A549 (cell line): ENCODE results near the gene TMEM179B.

Experiments used
- CEBPB ChIP-seq, 2 experiments: fragments of >200 bp in 1 of 2; sonication (Bioruptor Twin) in 1 of 2; formaldehyde crosslinking in 1 of 2; IDR thresholded peaks; 2 replicates each; pipeline ENCODE4 v1.6.1; 2012 to 2016
- CHD4 ChIP-seq: fragments of 200-600 bp; sonication (generic); IDR thresholded peaks from 2 replicates; pipeline ENCODE4 v1.6.1; 2016; ENCODE audit warnings: antibody characterized with exemption, mild to moderate bottlenecking, borderline replicate concordance
- EP300 ChIP-seq, 2 experiments: fragments of >200 bp; sonication (Bioruptor Twin); formaldehyde crosslinking; IDR thresholded peaks; 2 replicates in 1 of 2; 3 replicates in 1 of 2; pipeline ENCODE4 v1.6.1; 2016 to 2017
- GATA3 ChIP-seq: IDR thresholded peaks from 2 replicates; pipeline ENCODE4 v1.6.1; 2012; ENCODE audit warnings: borderline replicate concordance
- HDAC2 ChIP-seq: fragments of 200-600 bp; sonication (generic); IDR thresholded peaks from 2 replicates; pipeline ENCODE4 v1.6.1; 2016
- MYC ChIP-seq: IDR thresholded peaks from 2 replicates; pipeline ENCODE4 v1.6.1; 2012; ENCODE audit warnings: mild to moderate bottlenecking, inconsistent platforms, low read length, improper control_type of control experiment, borderline replicate concordance
- SREBF2 ChIP-seq: fragments of 450-650 bp; IDR thresholded peaks from 2 replicates; pipeline ENCODE4 v1.6.1; 2014; ENCODE audit warnings: mild to moderate bottlenecking, moderate library complexity
- USF2 ChIP-seq: fragments of 450-650 bp; IDR thresholded peaks from 2 replicates; pipeline ENCODE4 v1.6.1; 2014; ENCODE audit warnings: antibody characterized with exemption
- ZFP36 ChIP-seq: fragments of 450-650 bp; IDR thresholded peaks from 2 replicates; pipeline ENCODE4 v1.6.1; 2014; ENCODE audit warnings: borderline replicate concordance; ENCODE audit not compliant: partially characterized antibody
- TF ChIP-seq, protein P1 (sequence below): fragments of >200 bp; sonication (Bioruptor Twin); formaldehyde crosslinking; IDR thresholded peaks from 3 replicates; pipeline ENCODE4 v1.5.1; 2016
- TF ChIP-seq, protein P2 (sequence below): fragments of 200-600 bp; sonication (generic); IDR thresholded peaks from 2 replicates; pipeline ENCODE4 v1.6.1; 2016; ENCODE audit warnings: antibody characterized with exemption, mild to moderate bottlenecking, moderate library complexity

GRCh38 chr11:62752994-62753735, 34.0 kb upstream of the TMEM179B start:
- TF ChIP-seq HDAC2 (no peak), USF2 (no peak), CEBPB (IDR thresholded peaks at IDR 0.05) (no peak), EP300 (IDR thresholded peaks at IDR 0.05) (no peak), ZFP36 (no peak), MYC (no peak), GATA3 (no peak), CHD4 (no peak), SREBF2 (no peak)
- TF ChIP-seq, protein P1, sequence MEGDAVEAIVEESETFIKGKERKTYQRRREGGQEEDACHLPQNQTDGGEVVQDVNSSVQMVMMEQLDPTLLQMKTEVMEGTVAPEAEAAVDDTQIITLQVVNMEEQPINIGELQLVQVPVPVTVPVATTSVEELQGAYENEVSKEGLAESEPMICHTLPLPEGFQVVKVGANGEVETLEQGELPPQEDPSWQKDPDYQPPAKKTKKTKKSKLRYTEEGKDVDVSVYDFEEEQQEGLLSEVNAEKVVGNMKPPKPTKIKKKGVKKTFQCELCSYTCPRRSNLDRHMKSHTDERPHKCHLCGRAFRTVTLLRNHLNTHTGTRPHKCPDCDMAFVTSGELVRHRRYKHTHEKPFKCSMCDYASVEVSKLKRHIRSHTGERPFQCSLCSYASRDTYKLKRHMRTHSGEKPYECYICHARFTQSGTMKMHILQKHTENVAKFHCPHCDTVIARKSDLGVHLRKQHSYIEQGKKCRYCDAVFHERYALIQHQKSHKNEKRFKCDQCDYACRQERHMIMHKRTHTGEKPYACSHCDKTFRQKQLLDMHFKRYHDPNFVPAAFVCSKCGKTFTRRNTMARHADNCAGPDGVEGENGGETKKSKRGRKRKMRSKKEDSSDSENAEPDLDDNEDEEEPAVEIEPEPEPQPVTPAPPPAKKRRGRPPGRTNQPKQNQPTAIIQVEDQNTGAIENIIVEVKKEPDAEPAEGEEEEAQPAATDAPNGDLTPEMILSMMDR = no peak
- TF ChIP-seq, protein P2, sequence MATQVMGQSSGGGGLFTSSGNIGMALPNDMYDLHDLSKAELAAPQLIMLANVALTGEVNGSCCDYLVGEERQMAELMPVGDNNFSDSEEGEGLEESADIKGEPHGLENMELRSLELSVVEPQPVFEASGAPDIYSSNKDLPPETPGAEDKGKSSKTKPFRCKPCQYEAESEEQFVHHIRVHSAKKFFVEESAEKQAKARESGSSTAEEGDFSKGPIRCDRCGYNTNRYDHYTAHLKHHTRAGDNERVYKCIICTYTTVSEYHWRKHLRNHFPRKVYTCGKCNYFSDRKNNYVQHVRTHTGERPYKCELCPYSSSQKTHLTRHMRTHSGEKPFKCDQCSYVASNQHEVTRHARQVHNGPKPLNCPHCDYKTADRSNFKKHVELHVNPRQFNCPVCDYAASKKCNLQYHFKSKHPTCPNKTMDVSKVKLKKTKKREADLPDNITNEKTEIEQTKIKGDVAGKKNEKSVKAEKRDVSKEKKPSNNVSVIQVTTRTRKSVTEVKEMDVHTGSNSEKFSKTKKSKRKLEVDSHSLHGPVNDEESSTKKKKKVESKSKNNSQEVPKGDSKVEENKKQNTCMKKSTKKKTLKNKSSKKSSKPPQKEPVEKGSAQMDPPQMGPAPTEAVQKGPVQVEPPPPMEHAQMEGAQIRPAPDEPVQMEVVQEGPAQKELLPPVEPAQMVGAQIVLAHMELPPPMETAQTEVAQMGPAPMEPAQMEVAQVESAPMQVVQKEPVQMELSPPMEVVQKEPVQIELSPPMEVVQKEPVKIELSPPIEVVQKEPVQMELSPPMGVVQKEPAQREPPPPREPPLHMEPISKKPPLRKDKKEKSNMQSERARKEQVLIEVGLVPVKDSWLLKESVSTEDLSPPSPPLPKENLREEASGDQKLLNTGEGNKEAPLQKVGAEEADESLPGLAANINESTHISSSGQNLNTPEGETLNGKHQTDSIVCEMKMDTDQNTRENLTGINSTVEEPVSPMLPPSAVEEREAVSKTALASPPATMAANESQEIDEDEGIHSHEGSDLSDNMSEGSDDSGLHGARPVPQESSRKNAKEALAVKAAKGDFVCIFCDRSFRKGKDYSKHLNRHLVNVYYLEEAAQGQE = no peak
